Measurements from ENCODE around the gene PCDH7. TPM values are rescaled to one million over a fixed set of nuclear protein-coding genes. Genes with fewer than 3 reads are reported as not detected.

The PCDH7 gene
- total RNA-seq, 1 experiment from 2014 or later, result 16.3 TPM

DNA sequence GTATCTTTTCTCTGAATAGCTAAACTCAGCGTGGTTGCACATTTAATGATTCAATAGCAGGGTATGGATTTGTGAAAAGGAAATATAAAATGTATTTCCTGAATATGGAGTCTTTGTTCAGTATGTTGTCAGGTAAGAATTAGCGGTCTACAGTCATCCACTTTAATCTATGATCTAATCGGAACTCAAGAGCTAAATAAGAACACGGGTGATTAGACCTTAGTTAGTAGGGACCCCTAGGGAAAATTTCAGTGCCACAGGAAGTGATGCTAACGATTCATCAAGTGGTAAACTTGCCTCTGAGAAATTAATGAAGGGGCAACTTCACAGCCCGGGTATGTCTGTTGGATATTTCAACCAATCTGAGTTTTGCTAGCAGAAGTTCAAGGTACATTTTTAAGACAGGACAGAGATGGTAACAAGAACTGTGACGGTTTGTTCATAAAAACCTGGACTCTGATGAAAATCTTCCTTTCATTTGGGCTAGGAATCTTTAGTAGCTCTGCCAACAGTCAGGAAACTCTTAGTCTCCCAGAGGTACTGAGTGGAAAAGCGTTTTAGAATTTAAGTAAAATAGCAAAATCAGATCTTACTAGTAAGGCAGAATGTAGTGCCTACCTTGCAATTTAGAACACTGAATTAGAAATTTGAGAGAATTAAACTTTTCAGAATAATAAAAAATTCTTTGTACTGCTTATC, 47.1 kb downstream of the PCDH7 start:
- no peaks in the 10 kb centered on the region for H3K27me3 Mint-ChIP-seq (ENCODE audit: insufficient read depth, unreplicated experiment)
- Histone ChIP-seq H3K4me3 (ENCODE audit: low read depth, low read length) (no peak overlapping the region), H3K4me1 (0 out of 2 replicates have a peak, but pooled peaks cover 11% of the 10 kb centered on the region), H3K27me3 (replicated peaks; ENCODE audit: control insufficient read depth, insufficient read depth, low read length) (no peaks in the 10 kb centered on the region), H3K9me3 (no peaks in the 10 kb centered on the region), H3K36me3 (ENCODE audit: control insufficient read depth, insufficient read depth, low read length) (no peaks in the 10 kb centered on the region)
- no peak overlapping the region for H3K27ac Mint-ChIP-seq (ENCODE audit: unreplicated experiment)
- intact Hi-C loops (cut with micrococcal nuclease; ENCODE audit: unreplicated experiment), result no loop called here
- no peaks in the 10 kb centered on the region for H3K36me3 Mint-ChIP-seq (ENCODE audit: insufficient read depth, unreplicated experiment)
- ChIA-PET POLR2A (no interaction called here), CTCF (no interaction called here)
- peaks cover 7% of the 10 kb centered on the region for H3K4me1 Mint-ChIP-seq (ENCODE audit: low read depth, unreplicated experiment)
- H3K4me3 Mint-ChIP-seq (ENCODE audit: unreplicated experiment), result no peak overlapping the region
- no peaks in the 10 kb centered on the region for H3K9me3 Mint-ChIP-seq (ENCODE audit: unreplicated experiment)
- TF ChIP-seq, protein P1, sequence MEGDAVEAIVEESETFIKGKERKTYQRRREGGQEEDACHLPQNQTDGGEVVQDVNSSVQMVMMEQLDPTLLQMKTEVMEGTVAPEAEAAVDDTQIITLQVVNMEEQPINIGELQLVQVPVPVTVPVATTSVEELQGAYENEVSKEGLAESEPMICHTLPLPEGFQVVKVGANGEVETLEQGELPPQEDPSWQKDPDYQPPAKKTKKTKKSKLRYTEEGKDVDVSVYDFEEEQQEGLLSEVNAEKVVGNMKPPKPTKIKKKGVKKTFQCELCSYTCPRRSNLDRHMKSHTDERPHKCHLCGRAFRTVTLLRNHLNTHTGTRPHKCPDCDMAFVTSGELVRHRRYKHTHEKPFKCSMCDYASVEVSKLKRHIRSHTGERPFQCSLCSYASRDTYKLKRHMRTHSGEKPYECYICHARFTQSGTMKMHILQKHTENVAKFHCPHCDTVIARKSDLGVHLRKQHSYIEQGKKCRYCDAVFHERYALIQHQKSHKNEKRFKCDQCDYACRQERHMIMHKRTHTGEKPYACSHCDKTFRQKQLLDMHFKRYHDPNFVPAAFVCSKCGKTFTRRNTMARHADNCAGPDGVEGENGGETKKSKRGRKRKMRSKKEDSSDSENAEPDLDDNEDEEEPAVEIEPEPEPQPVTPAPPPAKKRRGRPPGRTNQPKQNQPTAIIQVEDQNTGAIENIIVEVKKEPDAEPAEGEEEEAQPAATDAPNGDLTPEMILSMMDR (IDR thresholded peaks at IDR 0.05; ENCODE audit: insufficient read depth in 1 of 2, low read depth in 1 of 2, low read length in 1 of 2, severe bottlenecking in 1 of 2, unreplicated experiment in 1 of 2), result no peak
- no TSS peak for BruUV-seq (replicated peaks)
- no peak for DNase-seq

- H3K27ac Mint-ChIP-seq (ENCODE audit: unreplicated experiment), result no peak overlapping the region
- no peak for DNase-seq
- H3K9me3 ChIP-seq, result no peaks in the 10 kb centered on the region
- TF ChIP-seq, protein P1 (IDR thresholded peaks at IDR 0.05; ENCODE audit: insufficient read depth in 1 of 2, low read depth in 1 of 2, low read length in 1 of 2, severe bottlenecking in 1 of 2, unreplicated experiment in 1 of 2), result no peak
- no peaks in the 10 kb centered on the region for H3K9me3 Mint-ChIP-seq (ENCODE audit: unreplicated experiment)
- no peaks in the 10 kb centered on the region for H3K27me3 ChIP-seq (replicated peaks; ENCODE audit: control insufficient read depth, insufficient read depth, low read length)
- no peak overlapping the region for H3K4me3 Mint-ChIP-seq (ENCODE audit: unreplicated experiment)
- ChIA-PET CTCF (no interaction called here), POLR2A (no interaction called here)
- no peaks in the 10 kb centered on the region for H3K36me3 Mint-ChIP-seq (ENCODE audit: insufficient read depth, unreplicated experiment)
- intact Hi-C loops (cut with micrococcal nuclease; ENCODE audit: unreplicated experiment), result no loop called here
- BruUV-seq (replicated peaks), result no TSS peak
- H3K4me3 ChIP-seq (ENCODE audit: low read depth, low read length), result no peak overlapping the region
- H3K4me1 ChIP-seq, result 0 out of 2 replicates have a peak, but pooled peaks cover 10% of the 10 kb centered on the region
- no peaks in the 10 kb centered on the region for H3K36me3 ChIP-seq (ENCODE audit: control insufficient read depth, insufficient read depth, low read length)
- peaks cover 7% of the 10 kb centered on the region for H3K4me1 Mint-ChIP-seq (ENCODE audit: low read depth, unreplicated experiment)
- H3K27me3 Mint-ChIP-seq (ENCODE audit: insufficient read depth, unreplicated experiment), result no peaks in the 10 kb centered on the region
These were observed 48.1 kb downstream of the PCDH7 start for GRCh38 chr4:30768277-30768676.

DNA sequence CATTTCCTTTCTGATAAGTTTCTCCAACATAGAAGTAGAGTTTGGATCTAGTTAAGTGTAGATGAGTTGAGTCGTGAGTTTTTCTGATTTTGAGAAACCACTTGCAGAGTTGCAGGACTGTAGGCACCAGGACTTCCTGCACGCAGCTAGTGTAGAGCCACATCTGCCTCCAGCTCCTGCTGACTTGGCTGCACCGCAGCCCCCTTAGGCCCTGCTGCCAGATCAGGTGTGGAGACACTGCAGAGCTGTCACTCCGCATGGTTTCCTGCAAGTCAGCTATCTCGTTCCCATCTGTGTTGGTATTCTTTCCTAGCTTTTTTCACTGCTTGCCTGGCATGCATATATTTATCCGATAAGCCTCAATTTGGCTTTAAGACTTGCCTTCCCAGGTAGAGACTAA, 48.9 kb downstream of the PCDH7 start:
- ChIA-PET CTCF (no interaction called here), POLR2A (no interaction called here)
- H3K36me3 ChIP-seq (ENCODE audit: control insufficient read depth, insufficient read depth, low read length), result no peaks in the 10 kb centered on the region
- H3K4me3 ChIP-seq (ENCODE audit: low read depth, low read length), result no peak overlapping the region
- TF ChIP-seq, protein P1 (IDR thresholded peaks at IDR 0.05; ENCODE audit: insufficient read depth in 1 of 2, low read depth in 1 of 2, low read length in 1 of 2, severe bottlenecking in 1 of 2, unreplicated experiment in 1 of 2), result no peak
- no peaks in the 10 kb centered on the region for H3K36me3 Mint-ChIP-seq (ENCODE audit: insufficient read depth, unreplicated experiment)
- intact Hi-C loops (cut with micrococcal nuclease; ENCODE audit: unreplicated experiment), result no loop called here
- 0 out of 2 replicates have a peak, but pooled peaks cover 8% of the 10 kb centered on the region for H3K4me1 ChIP-seq
- H3K27me3 ChIP-seq (replicated peaks; ENCODE audit: control insufficient read depth, insufficient read depth, low read length), result no peaks in the 10 kb centered on the region
- H3K4me3 Mint-ChIP-seq (ENCODE audit: unreplicated experiment), result no peak overlapping the region
- H3K9me3 Mint-ChIP-seq (ENCODE audit: unreplicated experiment), result no peaks in the 10 kb centered on the region
- no peaks in the 10 kb centered on the region for H3K9me3 ChIP-seq
- H3K27me3 Mint-ChIP-seq (ENCODE audit: insufficient read depth, unreplicated experiment), result no peaks in the 10 kb centered on the region
- no peak for DNase-seq
- no TSS peak for BruUV-seq (replicated peaks)
- peaks cover 7% of the 10 kb centered on the region for H3K4me1 Mint-ChIP-seq (ENCODE audit: low read depth, unreplicated experiment)
- H3K27ac Mint-ChIP-seq (ENCODE audit: unreplicated experiment), result no peak overlapping the region
